Measurements from ENCODE around the gene MARS1.
A peak's percentile ranks its signal among the peaks of the same experiment; 100 is the strongest.

Gene MARS1

GRCh38 chr12:57543581-57543980 lies 55.7 kb downstream of the MARS1 start:
- Histone ChIP-seq H3K9me3 (replicated peaks; ENCODE audit: insufficient read depth, low read length) (no peaks in the 10 kb centered on the region), H3K36me3 (replicated peaks; ENCODE audit: insufficient read depth, low read length) (no peaks in the 10 kb centered on the region), H2AFZ (ENCODE audit: low read length) (no peak overlapping the region), H3K27ac (ENCODE audit: low read length) (no peak overlapping the region), H3K4me1 (ENCODE audit: low read length) (peaks cover 10% of the 10 kb centered on the region; the same call in 1 of the 2 replicates), H4K20me1 (ENCODE audit: insufficient read depth, low read length) (no peaks in the 10 kb centered on the region), H3K9me2 (replicated peaks; ENCODE audit: insufficient read depth, low read length) (no peaks in the 10 kb centered on the region), H3K4me2 (ENCODE audit: low read depth, low read length) (no peak overlapping the region), H3F3A (ENCODE audit: insufficient read depth, low read length) (no peaks in the 10 kb centered on the region), H3K27me3 (replicated peaks; ENCODE audit: insufficient read depth, low read length) (peaks cover 11% of the 10 kb centered on the region), H3K4me3 (ENCODE audit: low read length) (no peak overlapping the region), H3K79me2 (ENCODE audit: low read length) (peaks cover 31% of the 10 kb centered on the region), H3K9ac (ENCODE audit: low read length) (no peak overlapping the region)
- DNase-seq: no peak
- TF ChIP-seq EZH2 (optimal IDR thresholded peaks at IDR 0.05; ENCODE audit: low read depth, low read length) (no peak), EZH2phosphoT487 (IDR thresholded peaks at IDR 0.05; ENCODE audit: low read length) (no peak)
- TF ChIP-seq, protein P1, sequence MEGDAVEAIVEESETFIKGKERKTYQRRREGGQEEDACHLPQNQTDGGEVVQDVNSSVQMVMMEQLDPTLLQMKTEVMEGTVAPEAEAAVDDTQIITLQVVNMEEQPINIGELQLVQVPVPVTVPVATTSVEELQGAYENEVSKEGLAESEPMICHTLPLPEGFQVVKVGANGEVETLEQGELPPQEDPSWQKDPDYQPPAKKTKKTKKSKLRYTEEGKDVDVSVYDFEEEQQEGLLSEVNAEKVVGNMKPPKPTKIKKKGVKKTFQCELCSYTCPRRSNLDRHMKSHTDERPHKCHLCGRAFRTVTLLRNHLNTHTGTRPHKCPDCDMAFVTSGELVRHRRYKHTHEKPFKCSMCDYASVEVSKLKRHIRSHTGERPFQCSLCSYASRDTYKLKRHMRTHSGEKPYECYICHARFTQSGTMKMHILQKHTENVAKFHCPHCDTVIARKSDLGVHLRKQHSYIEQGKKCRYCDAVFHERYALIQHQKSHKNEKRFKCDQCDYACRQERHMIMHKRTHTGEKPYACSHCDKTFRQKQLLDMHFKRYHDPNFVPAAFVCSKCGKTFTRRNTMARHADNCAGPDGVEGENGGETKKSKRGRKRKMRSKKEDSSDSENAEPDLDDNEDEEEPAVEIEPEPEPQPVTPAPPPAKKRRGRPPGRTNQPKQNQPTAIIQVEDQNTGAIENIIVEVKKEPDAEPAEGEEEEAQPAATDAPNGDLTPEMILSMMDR (IDR thresholded peaks at IDR 0.05; ENCODE audit: low read length): no peak

DNA sequence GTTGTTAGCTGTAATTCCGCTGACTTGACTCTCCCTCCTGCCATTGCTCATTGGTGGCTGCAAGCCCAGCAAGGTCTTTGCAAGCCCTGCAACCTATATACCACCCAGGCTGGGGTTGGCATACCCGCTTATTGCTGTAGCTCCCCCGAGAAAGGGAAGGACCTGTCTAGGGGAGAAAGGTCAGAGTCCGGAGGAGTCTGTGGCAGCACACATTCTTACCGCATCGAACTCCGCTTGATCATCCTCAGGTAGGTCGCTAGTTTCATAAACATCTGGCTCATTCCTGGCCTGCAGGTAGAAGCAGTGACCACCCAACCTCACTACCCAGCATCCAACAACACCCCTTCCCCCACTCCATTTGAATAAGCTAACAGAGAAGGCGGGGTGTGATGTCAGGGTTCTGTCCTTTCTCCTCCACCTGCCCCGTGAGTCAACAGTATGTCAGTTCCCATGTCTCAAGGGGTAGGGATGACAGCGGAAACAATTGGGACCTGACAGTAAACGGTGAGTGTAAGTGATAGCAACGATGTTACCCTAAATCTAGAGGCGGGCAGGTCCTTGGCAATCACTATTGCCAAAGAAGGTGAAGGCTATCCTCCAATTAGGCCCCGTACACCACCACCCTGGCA lies 58.1 kb downstream of the MARS1 start:
- TF ChIP-seq EZH2 (optimal IDR thresholded peaks at IDR 0.05; ENCODE audit: low read depth, low read length) (no peak), EZH2phosphoT487 (IDR thresholded peaks at IDR 0.05; ENCODE audit: low read length) (no peak)
- TF ChIP-seq, protein P1 (IDR thresholded peaks at IDR 0.05; ENCODE audit: low read length): no peak
- Histone ChIP-seq H3K27me3 (replicated peaks; ENCODE audit: insufficient read depth, low read length) (peaks cover 25% of the 10 kb centered on the region), H3K36me3 (replicated peaks; ENCODE audit: insufficient read depth, low read length) (no peaks in the 10 kb centered on the region), H3K9me2 (replicated peaks; ENCODE audit: insufficient read depth, low read length) (no peaks in the 10 kb centered on the region), H2AFZ (ENCODE audit: low read length) (peak overlapping the region; percentile 98), H3K4me3 (ENCODE audit: low read length) (peak overlapping the region; percentile 96), H3K9ac (ENCODE audit: low read length) (peak overlapping the region; percentile 95), H3K4me1 (ENCODE audit: low read length) (peaks cover 10% of the 10 kb centered on the region; the same call in 1 of the 2 replicates), H3F3A (ENCODE audit: insufficient read depth, low read length) (no peaks in the 10 kb centered on the region), H3K27ac (ENCODE audit: low read length) (no peak overlapping the region), H3K9me3 (replicated peaks; ENCODE audit: insufficient read depth, low read length) (no peaks in the 10 kb centered on the region), H3K4me2 (ENCODE audit: low read depth, low read length) (peak overlapping the region; percentile 92), H3K79me2 (ENCODE audit: low read length) (peaks cover 31% of the 10 kb centered on the region), H4K20me1 (ENCODE audit: insufficient read depth, low read length) (no peaks in the 10 kb centered on the region)
- DNase-seq: no peak

DNA sequence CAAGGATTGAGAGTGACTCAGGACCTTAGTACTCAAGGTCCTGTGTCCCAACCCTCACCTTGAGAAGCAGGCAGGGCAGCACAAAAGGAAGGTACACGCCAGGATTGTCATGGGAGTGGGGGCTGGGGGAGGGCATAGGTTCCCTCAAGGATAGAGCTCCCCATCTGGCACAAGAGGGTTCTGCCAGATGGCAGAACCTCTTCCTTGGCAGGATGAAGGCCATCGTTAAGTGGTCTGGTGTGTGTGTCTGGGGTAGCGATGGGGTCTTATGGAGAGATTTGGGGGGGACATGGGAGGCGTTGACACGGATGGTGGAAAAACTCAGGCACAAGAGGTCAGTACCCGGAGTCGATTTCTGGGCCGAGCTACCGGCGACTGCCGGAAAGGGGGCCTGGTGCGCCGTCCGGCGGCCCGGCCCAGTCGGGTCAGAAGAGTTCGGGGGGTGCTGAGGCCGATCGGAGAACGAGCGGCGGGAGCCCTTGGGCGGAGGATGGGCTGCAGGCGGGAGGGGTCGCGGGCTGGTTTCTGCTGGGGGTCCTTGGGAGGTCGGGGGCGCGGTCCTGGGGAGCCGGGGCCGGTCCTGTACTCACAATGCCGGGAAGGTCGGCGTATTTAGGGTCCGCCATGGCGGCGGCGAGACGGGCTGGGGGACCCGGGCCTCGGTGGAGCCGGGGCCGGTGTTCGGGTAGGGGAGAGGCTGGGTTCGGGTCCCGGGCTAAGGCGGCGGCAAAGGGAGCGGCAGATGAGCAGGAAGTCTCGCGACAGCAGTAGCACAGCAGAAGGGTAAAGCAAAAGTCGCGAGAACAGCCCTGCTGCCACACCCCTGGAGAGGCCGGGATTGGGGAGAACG lies 58.8 kb downstream of the MARS1 start, which contains the start of gene DCTN2:
DCTN2 (minus strand) TSS at position 755 of the 850 bp plus-strand sequence; CDS start at position 626, 129 bp downstream.
- Histone ChIP-seq H3K27ac (ENCODE audit: low read length) (no peak within 1 kb of the TSS; the same call in 1 of the 2 replicates), H3K9me3 (replicated peaks; ENCODE audit: insufficient read depth, low read length) (no peaks in the 10 kb centered on the region), H3K36me3 (replicated peaks; ENCODE audit: insufficient read depth, low read length) (no peaks in the 10 kb centered on the region), H2AFZ (ENCODE audit: low read length) (peak within 1 kb of the TSS; percentile 98), H3K27me3 (replicated peaks; ENCODE audit: insufficient read depth, low read length) (peaks cover 25% of the 10 kb centered on the region), H3K9ac (ENCODE audit: low read length) (peak within 1 kb of the TSS; percentile 95), H3K79me2 (ENCODE audit: low read length) (peaks cover 31% of the 10 kb centered on the region), H3K4me3 (ENCODE audit: low read length) (peak within 1 kb of the TSS; percentile 96), H3K4me2 (ENCODE audit: low read depth, low read length) (peak within 1 kb of the TSS; percentile 92), H4K20me1 (ENCODE audit: insufficient read depth, low read length) (no peaks in the 10 kb centered on the region), H3K4me1 (ENCODE audit: low read length) (peaks cover 10% of the 10 kb centered on the region; the same call in 1 of the 2 replicates), H3F3A (ENCODE audit: insufficient read depth, low read length) (no peaks in the 10 kb centered on the region), H3K9me2 (replicated peaks; ENCODE audit: insufficient read depth, low read length) (no peaks in the 10 kb centered on the region)
- TF ChIP-seq, protein P1 (IDR thresholded peaks at IDR 0.05; ENCODE audit: low read length): peak; percentile 38
- TF ChIP-seq EZH2 (optimal IDR thresholded peaks at IDR 0.05; ENCODE audit: low read depth, low read length): no peak
- DNase-seq: peak; percentile 96
